IPS-NIHi7 (cell line): ENCODE results near the gene ACOX3.
A peak's percentile ranks its signal among the peaks of the same experiment; 100 is the strongest.
"Not testable (repeated sequence)": the region's sequence is repeated elsewhere in the genome, so short reads cannot be mapped to it uniquely, and the experiment has no call there.

Experiments used
- DNase-seq: peaks from one replicate; pipeline ENCODE4 v3.0.0; 2012; ENCODE audit warnings: mixed read lengths; ENCODE audit errors: extremely low spot score

The ACOX3 gene

DNA sequence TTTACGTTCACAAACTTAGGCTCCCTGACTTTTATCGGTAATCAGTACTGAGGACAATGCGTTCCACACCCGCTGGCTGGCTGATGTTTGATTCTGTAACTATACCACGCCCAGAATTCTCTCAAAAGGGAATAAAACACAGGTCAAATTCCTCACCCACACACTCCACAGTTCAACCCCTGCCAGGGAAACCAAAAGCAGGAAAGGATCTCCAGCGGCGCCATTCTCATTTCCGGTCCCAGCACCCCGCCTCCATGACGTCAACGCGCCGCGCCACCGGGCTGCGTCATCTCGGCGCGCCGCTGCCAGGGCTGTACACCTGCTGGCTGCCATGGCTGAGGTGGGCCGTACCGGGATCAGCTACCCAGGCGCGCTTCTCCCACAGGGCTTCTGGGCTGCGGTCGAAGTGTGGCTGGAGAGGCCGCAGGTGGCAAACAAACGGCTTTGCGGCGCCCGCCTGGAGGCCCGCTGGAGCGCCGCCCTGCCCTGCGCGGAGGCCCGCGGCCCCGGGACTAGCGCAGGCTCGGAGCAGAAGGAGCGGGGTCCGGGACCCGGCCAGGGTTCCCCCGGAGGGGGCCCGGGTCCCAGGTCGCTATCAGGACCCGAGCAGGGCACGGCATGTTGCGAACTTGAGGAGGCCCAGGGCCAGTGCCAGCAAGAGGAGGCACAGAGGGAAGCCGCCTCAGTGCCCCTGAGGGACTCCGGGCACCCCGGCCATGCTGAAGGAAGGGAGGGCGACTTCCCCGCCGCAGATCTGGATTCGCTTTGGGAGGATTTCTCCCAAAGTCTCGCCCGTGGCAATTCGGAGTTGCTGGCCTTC lies at the start of gene ACOX3, which contains the start of gene TRMT44:
ACOX3 (minus strand) TSS at position 232 of the 820 bp plus-strand sequence. CDS start 24,202 bp downstream, outside the sequence.
TRMT44 (plus strand) TSS at position 286 of the 820 bp plus-strand sequence; CDS start at position 332, 46 bp downstream.
- peak; percentile 91 for DNase-seq

- no peak for DNase-seq
Observed at GRCh38 chr4:8488791-8489369, 48.4 kb upstream of the ACOX3 start.

DNA sequence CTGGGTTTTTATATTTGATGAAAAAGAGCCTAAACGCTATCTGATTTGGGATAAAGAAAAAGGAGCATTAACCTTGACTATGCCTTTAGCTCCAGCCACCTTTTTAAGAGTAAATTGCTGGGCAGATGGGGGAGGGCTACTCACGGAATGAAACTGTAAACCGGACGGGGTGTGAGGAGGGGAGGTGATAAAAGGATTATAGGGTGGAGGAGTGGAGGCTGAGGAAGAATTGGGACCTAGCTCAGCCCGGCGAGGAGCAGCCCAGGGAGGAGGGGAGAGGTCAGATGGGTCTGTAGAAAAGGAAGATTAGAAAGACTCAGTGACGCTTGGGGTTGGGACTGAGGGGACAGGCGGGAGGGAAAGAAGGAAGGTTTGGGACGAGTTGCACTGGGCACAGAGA lies 46.1 kb upstream of the ACOX3 start:
- DNase-seq, result not testable (repeated sequence)

- no peak for DNase-seq
Observed at GRCh38 chr4:8480221-8480620, 39.7 kb upstream of the ACOX3 start.

DNA sequence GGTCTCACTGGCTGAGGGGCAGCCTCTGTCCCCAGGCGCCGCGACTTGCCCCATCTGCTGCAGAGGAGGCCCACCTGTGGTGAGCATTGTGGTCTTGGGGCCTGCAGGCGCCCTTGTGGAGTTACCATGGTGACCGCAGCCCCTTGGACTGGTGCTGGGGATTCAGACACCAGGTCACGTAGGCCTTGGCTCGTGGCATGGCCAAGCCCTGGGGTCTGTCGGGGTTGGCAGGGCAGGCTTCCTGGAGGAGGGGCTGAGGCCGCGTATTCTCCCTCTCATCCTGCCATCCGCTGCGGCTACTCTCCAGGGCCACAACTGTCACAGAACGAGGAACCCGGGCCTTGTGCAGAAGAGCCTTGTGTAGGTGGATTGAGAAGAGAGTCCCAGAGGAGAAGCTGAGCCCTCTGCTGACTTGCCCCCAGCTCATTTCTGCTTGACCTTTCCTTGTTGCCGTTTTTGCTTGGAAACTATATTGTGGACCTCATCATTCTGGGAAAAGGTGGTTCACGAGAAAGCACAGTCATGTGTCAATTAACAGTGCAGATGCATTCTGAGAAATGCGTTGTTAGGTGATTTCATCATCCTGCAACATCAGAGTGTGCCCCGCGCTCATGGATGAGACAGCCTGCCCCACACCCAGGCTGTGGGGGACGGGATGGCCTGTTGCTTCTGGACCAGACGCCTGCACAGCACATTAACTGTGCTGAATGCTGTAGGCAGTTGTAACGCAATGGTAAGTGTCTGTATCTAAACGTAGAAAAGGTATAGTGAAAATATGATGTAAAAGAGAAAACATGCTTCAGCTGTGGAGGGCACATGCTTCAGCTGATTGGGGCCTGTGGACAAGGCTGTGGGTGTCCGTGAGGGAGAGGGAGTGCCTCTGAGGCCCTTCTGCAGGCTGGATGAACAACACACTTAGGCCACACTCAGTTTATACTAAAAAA lies 38.5 kb upstream of the ACOX3 start:
- DNase-seq, result no peak

- no peak for DNase-seq
Observed at GRCh38 chr4:8478371-8478770, 37.8 kb upstream of the ACOX3 start.

- DNase-seq, result no peak
Observed at GRCh38 chr4:8477676-8478075, 37.2 kb upstream of the ACOX3 start.

DNA sequence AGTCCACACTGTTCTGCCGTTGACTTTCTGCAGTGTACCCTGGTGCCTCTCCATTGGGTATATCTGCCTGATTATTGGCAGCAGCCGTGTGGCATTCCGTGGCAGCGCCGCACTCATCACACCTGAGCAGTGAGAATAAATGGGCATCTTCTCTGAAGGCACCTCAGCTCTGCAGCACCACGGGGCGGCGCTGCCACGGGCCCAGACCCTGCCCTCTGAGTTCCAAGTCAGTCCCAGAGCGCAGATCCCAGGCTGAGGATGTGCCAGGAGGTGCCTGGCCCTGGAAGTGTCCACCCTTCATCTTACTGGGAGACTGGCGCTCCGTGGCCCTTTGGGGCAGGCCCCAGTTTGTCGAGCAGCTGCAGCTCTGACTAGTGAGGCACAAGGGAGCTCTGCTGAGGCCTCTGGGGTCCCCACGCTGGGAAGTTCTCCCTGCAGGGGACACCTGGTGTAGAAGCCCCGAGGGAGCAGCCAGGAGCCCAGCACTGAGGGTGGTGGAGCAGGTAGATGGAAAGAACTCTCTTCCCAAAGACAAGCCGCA lies 36.6 kb upstream of the ACOX3 start:
- DNase-seq, result no peak

DNA sequence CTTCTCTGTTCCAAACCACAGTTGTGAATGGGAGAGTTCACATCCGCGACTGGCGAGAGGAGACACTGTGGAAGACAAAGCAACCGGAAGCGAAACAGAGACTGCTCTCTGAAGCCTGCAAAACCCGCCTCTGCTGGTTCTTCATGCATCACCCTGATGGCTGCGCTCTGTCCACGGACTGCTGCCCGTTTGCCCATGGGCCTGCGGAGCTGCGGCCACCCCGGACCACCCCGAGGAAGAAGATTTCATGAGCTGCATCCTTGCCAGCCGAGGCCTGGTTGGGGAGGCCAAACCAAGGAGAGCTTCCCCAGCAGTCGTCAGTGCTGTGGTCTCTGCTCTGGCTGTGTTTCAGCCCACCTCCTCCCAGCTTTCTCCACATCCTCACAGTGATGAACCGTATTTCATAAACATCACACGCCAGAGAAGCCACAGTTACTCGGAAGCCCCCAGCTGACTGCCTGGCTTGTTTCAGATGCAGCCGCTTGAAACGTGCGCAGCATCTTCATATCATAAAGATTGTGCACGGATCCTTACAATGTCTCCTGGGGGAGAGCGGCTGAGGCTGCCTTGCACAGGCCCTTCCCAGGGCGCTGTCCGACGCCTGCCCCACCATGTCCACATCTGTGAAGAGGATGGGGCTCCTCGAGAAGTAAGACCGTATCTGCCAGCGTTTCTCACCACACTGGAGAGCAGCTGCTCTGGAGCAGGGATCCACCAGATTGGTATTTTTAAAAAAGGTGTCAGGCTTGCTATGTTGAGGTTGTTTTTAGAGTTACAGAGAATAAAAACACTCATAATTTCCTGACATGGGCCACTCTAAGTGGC lies 35.4 kb upstream of the ACOX3 start:
- no peak for DNase-seq

DNA sequence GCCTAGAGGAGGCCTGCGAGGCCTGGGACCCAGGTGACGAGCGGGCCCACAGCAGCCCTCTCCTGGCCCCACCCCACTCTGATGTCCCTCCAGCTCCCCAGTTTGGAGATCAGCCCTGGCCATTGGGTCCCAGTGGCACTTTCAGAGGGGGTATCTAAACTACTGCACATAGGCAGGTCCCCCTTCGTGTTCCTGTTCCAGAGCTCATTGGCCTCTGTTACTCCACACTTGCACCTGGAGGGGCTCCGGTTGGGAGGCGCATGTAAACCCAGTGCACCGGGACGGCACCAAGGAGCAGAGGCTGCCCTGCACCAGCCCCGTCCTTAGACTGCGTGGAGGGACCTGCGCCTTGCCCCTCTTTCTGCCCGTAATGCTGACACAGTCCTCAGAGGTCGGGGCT lies 34.3 kb upstream of the ACOX3 start:
- no peak for DNase-seq

GRCh38 chr4:8473920-8474590 lies 33.5 kb upstream of the ACOX3 start:
- no peak for DNase-seq

DNA sequence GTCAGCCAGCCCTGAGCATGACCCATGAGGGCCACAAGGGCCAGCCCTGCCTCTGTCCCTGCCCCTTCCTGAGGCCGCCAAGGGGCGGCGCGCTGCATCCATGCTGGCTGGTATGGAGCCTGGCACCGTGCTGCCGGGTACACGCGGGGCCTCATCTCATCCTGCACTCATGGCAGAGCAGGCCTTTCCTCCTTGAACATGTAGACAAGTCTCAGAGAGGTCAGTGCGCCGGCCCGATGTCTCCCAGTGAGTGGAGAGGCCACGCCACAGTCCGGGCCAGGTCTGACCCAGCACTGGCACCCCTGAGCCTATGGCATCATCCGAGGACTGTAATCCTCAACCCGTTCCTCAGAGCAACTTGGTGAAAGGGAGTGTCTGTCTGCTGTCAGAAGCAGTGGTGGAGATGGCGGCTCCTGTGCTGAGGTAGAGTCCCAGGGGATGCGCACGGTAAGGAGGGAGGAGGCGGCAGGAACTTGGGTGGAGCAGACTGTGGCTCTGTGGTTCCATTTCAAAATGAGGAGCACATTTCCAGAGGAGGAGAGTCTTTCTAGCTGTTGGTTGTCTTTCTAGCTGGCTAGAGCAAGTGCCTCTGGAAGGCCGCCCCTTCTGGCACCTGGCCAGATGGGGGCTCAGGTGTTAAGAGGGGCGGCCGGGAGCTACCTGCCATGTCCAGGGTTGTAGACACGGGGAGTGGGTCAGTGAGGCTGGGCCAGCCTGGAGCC lies 32.8 kb upstream of the ACOX3 start:
- no peak for DNase-seq

- DNase-seq, result no peak
Observed at GRCh38 chr4:8472689-8473197, 32.2 kb upstream of the ACOX3 start.

DNA sequence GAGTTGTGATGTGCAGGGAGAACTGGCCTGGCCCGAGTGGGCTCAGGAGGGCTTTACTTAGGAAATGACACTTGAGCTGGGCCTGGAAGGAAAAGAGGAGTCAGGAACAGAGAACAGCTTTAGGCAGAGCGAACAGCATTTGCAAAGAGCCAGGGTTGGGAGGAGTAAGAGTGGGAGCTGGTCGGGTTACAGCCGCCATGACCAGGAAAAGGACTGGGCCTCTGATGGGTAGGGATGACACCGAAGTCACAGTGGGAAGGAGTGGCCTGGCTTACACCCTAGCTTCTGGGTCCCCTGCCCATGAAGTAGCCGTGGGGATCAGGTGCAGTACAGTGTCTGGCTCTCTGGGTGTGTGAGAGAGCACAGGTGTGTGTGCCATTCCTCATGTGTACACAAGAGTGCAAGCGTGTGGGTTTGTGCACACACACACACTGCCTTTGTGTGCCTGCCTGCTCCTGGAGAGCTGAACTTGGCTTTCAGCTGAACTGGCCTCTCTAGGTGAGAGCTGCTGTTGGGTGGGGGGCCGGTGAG lies 31.7 kb upstream of the ACOX3 start:
- DNase-seq, result no peak

DNA sequence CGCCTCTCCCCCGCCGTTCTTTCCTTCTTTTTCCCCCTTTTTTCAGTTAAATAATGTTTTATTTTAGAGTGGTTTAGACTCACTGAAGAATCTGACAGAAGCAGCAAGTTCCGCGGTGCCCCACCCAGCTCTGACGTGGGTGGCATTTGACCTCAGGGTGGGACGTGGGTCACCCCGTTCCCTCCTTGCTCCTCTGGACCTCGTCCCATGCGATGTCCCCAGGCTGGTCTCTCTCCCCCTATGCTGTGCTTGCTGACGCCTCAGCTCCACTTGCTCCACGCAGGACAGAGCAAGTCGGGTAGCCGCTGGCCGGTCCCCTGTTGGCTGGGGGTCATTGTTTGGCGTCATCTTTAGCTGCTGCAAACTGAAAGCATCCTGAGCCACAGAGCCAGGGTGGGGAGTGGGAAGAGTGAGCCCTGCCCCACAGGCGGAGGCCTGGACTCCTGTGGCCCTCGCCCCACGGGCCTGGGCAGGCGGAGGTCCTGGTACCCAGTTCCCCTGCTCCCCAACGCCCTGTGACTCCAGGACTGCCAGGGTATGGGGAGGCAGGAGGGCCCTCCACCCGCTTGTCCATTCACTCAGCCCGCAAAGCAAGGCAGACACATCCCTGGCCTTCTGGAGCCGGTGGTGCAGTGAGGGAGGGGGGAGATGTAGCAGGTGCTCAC lies 30.8 kb upstream of the ACOX3 start:
- no peak for DNase-seq

GRCh38 chr4:8470451-8471024 lies 30.0 kb upstream of the ACOX3 start:
- DNase-seq, result no peak

DNA sequence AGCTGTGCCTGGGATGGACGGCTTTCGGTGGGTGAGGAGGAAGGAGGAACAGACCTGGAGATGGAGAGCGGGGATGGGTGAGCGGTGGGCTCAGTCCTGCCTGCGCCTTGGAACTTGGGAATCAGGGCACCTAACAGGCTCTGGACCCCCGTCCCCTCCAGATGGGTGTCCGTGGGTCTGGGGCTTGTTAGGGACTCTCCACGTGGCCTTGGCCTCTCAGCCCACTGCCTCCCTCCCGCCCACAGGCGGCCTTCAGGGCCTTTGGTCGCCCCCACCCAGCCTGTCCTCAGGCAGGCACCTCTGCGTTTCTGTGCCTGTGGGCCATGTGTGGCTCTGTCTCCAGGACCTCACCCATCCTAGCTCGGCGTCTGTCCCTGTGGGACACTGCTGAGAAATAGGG lies 29.0 kb upstream of the ACOX3 start:
- no peak for DNase-seq
